Nasal cavity respiratory epithelium epithelial cell of viscerocranial mucosa (primary cell): ENCODE data around the gene TIMM22. TPM values are rescaled to one million over a fixed set of nuclear protein-coding genes. Genes with fewer than 3 reads are reported as not detected.

Experiments
- total RNA-seq: library from RNA; depleted of rRNA; stranded (reverse); fragments of >200 nt; gene quantifications from 2 replicates; pipeline ENCODE4 v1.2.3, GENCODE V29; 2014

The TIMM22 gene
- 12.2 and 12.3 TPM in 2 replicates for total RNA-seq

DNA sequence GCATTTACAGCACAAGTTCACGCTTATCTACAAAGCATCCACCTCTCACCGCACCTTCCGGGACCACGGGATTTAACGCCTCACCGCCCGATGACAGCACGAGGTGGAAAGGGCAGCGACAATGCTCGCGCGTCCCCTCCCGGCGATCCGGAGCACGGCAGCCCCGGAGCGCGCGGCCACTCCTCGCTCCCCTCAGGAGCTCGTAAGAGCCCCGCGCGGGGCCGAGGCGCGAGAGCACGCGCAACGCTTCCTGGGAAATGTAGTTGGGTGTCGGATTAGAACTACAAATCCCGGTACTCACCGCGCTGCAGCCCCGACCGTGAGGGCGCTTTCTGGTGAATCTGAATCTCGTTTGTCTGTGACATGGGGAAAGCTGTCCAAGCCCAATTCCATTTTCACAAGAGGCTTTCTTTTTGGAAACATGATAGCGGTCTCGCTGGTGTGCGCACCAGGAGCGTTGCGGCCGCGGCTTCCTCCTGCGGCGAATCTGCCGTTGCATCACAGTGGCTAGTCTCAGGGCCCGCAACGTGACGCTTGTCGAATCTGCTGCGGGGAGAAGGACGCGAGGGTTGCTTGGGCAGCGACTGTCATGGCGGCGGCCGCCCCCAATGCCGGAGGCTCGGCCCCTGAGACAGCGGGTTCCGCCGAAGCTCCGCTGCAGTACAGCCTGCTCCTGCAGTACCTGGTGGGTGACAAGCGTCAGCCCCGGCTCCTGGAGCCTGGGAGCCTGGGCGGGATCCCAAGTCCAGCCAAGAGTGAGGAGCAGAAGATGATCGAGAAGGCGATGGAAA lies at the start of gene TIMM22:
TSS of gene TIMM22 (plus strand) at position 576 of the 791 bp plus-strand sequence. CDS start at position 590, 14 bp downstream.

DNA sequence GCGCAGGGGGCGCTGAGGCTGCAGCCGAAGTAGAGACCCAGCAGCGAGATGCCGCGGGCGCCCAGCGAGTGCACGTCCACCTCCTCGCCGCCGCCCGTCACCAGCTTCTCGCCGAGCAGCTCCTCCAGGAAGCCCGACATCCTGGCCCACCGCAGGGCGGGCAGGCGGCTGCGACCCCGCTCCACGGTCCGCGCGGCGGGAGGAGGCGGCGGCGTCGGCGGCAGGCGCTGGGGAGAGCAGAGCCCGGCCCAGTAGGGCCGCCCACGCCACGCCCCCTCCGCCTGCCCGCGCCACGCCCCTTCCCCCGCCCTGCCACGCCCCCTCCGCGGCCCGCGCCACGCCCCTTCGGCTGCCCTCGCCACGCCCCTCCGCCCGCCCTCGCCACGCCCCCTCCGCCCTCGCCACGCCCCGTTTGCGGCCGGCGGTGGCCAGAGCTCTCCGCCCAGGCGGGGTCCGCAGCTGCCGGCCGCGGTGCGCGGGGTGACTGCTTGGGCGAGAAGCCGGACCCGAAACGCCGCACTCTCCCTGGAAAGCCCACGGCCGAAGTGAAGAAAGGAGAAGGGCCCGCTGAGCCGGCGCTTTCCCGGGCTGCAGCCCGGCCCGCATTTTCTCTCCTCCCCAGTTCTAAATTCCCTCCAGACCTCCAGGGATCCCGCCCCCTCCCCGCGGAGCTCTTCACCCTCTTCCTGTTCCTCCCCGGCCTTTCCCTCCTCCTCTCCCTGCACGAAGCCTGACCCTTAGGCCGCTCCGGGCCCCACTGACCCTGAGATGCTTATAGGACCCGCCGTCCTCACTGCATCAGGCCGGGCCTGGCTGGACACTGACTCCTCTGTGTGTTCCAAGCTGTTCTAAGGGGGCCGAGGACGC lies 17.2 kb upstream of the TIMM22 start, which contains the start of gene NXN:
TSS of gene NXN (minus strand) at position 238 of the 867 bp plus-strand sequence.

Other genes with a start within 250 kb of the TIMM22 start
- gene GEMIN4, start 244.9 kb upstream of the TIMM22 start, total RNA-seq, result 17.8 and 23.9 TPM in 2 replicates
- 79.6 and 115 TPM in 2 replicates for gene GLOD4, start 214.8 kb upstream of the TIMM22 start, total RNA-seq
- 13.2 and 23.2 TPM in 2 replicates for gene MRM3, start 214.8 kb upstream of the TIMM22 start, total RNA-seq
- 69.7 and 82.2 TPM in 2 replicates for gene NXN, start 17.4 kb upstream of the TIMM22 start, total RNA-seq
- gene ABR, start 182.9 kb downstream of the TIMM22 start, total RNA-seq, result 18.1 and 63.1 TPM in 2 replicates